HepG2 (cell line): ENCODE measurements around the gene IMPDH2. TPM values are rescaled to one million over a fixed set of nuclear protein-coding genes. Genes with fewer than 3 reads are reported as not detected.

Experiments
- ATAC-seq: fragments of 200-7000 bp; cut with Tn5 transposase; 3 replicates; pipeline ENCODE4 v1.9.1; 2020; ENCODE audit warnings: mild to moderate bottlenecking, moderate library complexity
- BruUV-seq: library from RNA; stranded (reverse); fragments of 400-500 nt; replicated peaks from 2 replicates; lab custom pipeline; 2021; lab: Mats Ljungman, UMichigan
- CTCF ChIA-PET: fragments of 300-600 bp; formaldehyde crosslinking; extraction: SDS; loops from one replicate; lab custom pipeline; 2021; ENCODE audit warnings: low total read pairs, inconsistent platforms, low intra/inter-chr PET ratio; lab: Yijun Ruan, JAX
- POLR2A ChIA-PET: fragments of 350-600 bp; sonication (Branson Sonifier 250); formaldehyde crosslinking; loops from one replicate; lab custom pipeline; 2020; ENCODE audit warnings: antibody characterized with exemption, inconsistent platforms; lab: Yijun Ruan, JAX
- DNase-seq: peaks from one replicate; pipeline ENCODE4 v3.0.0-alpha.2; 2015; ENCODE audit warnings: low spot score
- FAIRE-seq: peaks from 3 replicates; lab custom pipeline; 2011; peaks lifted over from hg19 to GRCh38; lab: Jason Lieb, UNC
- H2AFZ ChIP-seq: one replicate; pipeline ENCODE4 v1.6.1; 2011; ENCODE audit warnings: low read length, inconsistent platforms
- H3K27ac ChIP-seq: fragments of 300-600 bp; 3 replicates; pipeline ENCODE4 v1.8.0; 2011; ENCODE audit warnings: mixed run types, mild to moderate bottlenecking, mixed read lengths, low read length, inconsistent platforms; ENCODE audit not compliant: insufficient read depth; ENCODE audit errors: extremely low read length
- H3K27me3 ChIP-seq, 2 experiments: fragments of 200-600 bp in 1 of 2; 2 replicates in 1 of 2; 3 replicates in 1 of 2; pipeline versions ENCODE4 v1.6.0 to v1.8.0; 2011; ENCODE audit warnings: low read length in 2 of 2, mild to moderate bottlenecking in 2 of 2, moderate library complexity in 2 of 2, inconsistent platforms in 1 of 2; ENCODE audit not compliant: insufficient read depth in 2 of 2, control insufficient read depth in 1 of 2
- H3K36me3 ChIP-seq, 2 experiments: fragments of 200-600 bp in 1 of 2; replicated peaks in 1 of 2; 2 replicates in 1 of 2; 3 replicates in 1 of 2; pipeline versions ENCODE4 v1.5.1 to v1.8.0; 2011; ENCODE audit warnings: low read length in 2 of 2, inconsistent platforms in 1 of 2; ENCODE audit not compliant: insufficient read depth in 2 of 2, control insufficient read depth in 1 of 2
- H3K4me1 ChIP-seq: 2 replicates; pipeline ENCODE4 v1.5.1; 2012; ENCODE audit warnings: low read length, inconsistent platforms; ENCODE audit not compliant: insufficient read depth
- H3K4me2 ChIP-seq: 2 replicates; pipeline ENCODE4 v1.6.0; 2011; ENCODE audit warnings: low read depth, low read length, inconsistent platforms
- H3K4me3 ChIP-seq, 3 experiments: fragments of 200-600 bp in 1 of 3; sonication (generic), shearing (Covaris generic) in 1 of 3; replicated peaks in 1 of 3; 2 replicates each; pipeline ENCODE4 v1.5.1; 2011 to 2016; ENCODE audit warnings: low read length in 3 of 3, inconsistent platforms in 2 of 3, low read depth in 2 of 3, mild to moderate bottlenecking in 2 of 3, control low read depth in 1 of 3, mixed read lengths in 1 of 3; ENCODE audit not compliant: insufficient read depth in 1 of 3
- H3K79me2 ChIP-seq: one replicate; pipeline ENCODE4 v1.6.1; 2011; ENCODE audit warnings: low read length, inconsistent platforms; ENCODE audit not compliant: insufficient read depth
- H3K9ac ChIP-seq: 2 replicates; pipeline ENCODE4 v1.6.0; 2011; ENCODE audit warnings: mild to moderate bottlenecking, low read depth, low read length, inconsistent platforms; ENCODE audit not compliant: insufficient read depth
- H3K9me3 ChIP-seq: 2 replicates; pipeline ENCODE4 v1.5.1; 2012; ENCODE audit warnings: mild to moderate bottlenecking, low read length
- H4K20me1 ChIP-seq: 2 replicates; pipeline ENCODE4 v1.6.0; 2011; ENCODE audit warnings: inconsistent platforms, mild to moderate bottlenecking, low read length, moderate library complexity; ENCODE audit not compliant: insufficient read depth
- ARHGAP35 ChIP-seq: sonication (generic); formaldehyde crosslinking; IDR thresholded peaks from 2 replicates; pipeline ENCODE4 v1.9.0; 2022; ENCODE audit warnings: mild to moderate bottlenecking, inconsistent platforms, moderate library complexity, missing genetic modification reagents, borderline replicate concordance
- SALL1 ChIP-seq: sonication (generic); formaldehyde crosslinking; IDR thresholded peaks from 2 replicates; pipeline ENCODE4 v1.8.0; 2022; ENCODE audit warnings: mild to moderate bottlenecking, missing genetic modification reagents
- TBX3 ChIP-seq: fragments of 450-650 bp; IDR thresholded peaks from 2 replicates; pipeline ENCODE4 v1.6.1; 2017; ENCODE audit warnings: antibody characterized with exemption, mild to moderate bottlenecking, inconsistent platforms, borderline replicate concordance
- ZNF574 ChIP-seq: sonication (generic); formaldehyde crosslinking; IDR thresholded peaks from 2 replicates; pipeline ENCODE4 v1.4.0; 2020; ENCODE audit warnings: missing genetic modification reagents
- WGBS: methylation state at CpG from one replicate; pipeline ENCODE4 v1.1.6; 2017; ENCODE audit warnings: low lambda C conversion rate; 5-methylcytosine and 5-hydroxymethylcytosine counted together
- in situ Hi-C: cut with HindIII; loops from 2 replicates; pipeline ENCODE4 v1.10.0; 2017; ENCODE audit warnings: low pct_unique_long_range_greater_than_20kb; ENCODE audit not compliant: extremely low pct_ligation_motif_present
- intact Hi-C: fragments of 100-400 bp; cut with micrococcal nuclease; formaldehyde crosslinking; loops from one replicate; pipeline ENCODE4 v1.10.0; 2022; ENCODE audit not compliant: unreplicated experiment
- polyA plus RNA-seq, 8 experiments: library from polyadenylated mRNA; depleted of rRNA in 3 of 8; stranded (reverse) in 7 of 8; unstranded in 1 of 8; fragments of >200 nt; fragmentation: Illumina TruSeq in 4 of 8; extraction: Trizol in 4 of 8; gene quantifications; 2 replicates each; pipeline versions ENCODE4 v1.2.1 to v1.2.3, GENCODE V29; 2011 to 2016; ENCODE audit warnings: low read depth in 4 of 8, missing spikeins in 1 of 8, mixed read lengths in 1 of 8; ENCODE audit not compliant: insufficient read depth in 1 of 8
- total RNA-seq, 5 experiments: library from RNA; depleted of rRNA; stranded (reverse); fragments of >200 nt; fragmentation: Illumina TruSeq; extraction: Trizol; gene quantifications; 2 replicates each; pipeline ENCODE4 v1.2.3, GENCODE V29; 2016; ENCODE audit warnings: low read depth in 1 of 5
- TF ChIP-seq, protein P1 (sequence below): sonication (generic); formaldehyde crosslinking; IDR thresholded peaks from 2 replicates; pipeline ENCODE4 v1.4.0; 2020; ENCODE audit warnings: missing genetic modification reagents
- TF ChIP-seq, protein P2 (sequence below): sonication (generic); formaldehyde crosslinking; IDR thresholded peaks from 2 replicates; pipeline ENCODE4 v1.5.0; 2020; ENCODE audit warnings: mild to moderate bottlenecking, missing genetic modification reagents, moderate library complexity
- TF ChIP-seq, protein P3 (sequence below): sonication (generic); formaldehyde crosslinking; IDR thresholded peaks from 2 replicates; pipeline ENCODE4 v1.8.1; 2023; ENCODE audit warnings: mild to moderate bottlenecking, inconsistent platforms, moderate library complexity, missing genetic modification reagents, borderline replicate concordance

Gene IMPDH2
- total and polyA plus RNA-seq, 2 of the 13 experiments (the other 11 are each of a cell fraction or from before 2014, with no cell fraction given) = 248 to 260 TPM

- TF ChIP-seq, protein P1, sequence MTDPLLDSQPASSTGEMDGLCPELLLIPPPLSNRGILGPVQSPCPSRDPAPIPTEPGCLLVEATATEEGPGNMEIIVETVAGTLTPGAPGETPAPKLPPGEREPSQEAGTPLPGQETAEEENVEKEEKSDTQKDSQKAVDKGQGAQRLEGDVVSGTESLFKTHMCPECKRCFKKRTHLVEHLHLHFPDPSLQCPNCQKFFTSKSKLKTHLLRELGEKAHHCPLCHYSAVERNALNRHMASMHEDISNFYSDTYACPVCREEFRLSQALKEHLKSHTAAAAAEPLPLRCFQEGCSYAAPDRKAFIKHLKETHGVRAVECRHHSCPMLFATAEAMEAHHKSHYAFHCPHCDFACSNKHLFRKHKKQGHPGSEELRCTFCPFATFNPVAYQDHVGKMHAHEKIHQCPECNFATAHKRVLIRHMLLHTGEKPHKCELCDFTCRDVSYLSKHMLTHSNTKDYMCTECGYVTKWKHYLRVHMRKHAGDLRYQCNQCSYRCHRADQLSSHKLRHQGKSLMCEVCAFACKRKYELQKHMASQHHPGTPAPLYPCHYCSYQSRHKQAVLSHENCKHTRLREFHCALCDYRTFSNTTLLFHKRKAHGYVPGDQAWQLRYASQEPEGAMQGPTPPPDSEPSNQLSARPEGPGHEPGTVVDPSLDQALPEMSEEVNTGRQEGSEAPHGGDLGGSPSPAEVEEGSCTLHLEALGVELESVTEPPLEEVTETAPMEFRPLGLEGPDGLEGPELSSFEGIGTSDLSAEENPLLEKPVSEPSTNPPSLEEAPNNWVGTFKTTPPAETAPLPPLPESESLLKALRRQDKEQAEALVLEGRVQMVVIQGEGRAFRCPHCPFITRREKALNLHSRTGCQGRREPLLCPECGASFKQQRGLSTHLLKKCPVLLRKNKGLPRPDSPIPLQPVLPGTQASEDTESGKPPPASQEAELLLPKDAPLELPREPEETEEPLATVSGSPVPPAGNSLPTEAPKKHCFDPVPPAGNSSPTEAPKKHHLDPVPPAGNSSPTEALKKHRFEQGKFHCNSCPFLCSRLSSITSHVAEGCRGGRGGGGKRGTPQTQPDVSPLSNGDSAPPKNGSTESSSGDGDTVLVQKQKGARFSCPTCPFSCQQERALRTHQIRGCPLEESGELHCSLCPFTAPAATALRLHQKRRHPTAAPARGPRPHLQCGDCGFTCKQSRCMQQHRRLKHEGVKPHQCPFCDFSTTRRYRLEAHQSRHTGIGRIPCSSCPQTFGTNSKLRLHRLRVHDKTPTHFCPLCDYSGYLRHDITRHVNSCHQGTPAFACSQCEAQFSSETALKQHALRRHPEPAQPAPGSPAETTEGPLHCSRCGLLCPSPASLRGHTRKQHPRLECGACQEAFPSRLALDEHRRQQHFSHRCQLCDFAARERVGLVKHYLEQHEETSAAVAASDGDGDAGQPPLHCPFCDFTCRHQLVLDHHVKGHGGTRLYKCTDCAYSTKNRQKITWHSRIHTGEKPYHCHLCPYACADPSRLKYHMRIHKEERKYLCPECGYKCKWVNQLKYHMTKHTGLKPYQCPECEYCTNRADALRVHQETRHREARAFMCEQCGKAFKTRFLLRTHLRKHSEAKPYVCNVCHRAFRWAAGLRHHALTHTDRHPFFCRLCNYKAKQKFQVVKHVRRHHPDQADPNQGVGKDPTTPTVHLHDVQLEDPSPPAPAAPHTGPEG (CRISPR knock-in tag) = no peak
- TF ChIP-seq TBX3 = no peak
- TF ChIP-seq ARHGAP35 (CRISPR knock-in tag) = no peak
These were observed 31.2 kb downstream of the IMPDH2 start (continued) for GRCh38 chr3:48997714-48998637.

- Histone ChIP-seq H3K4me1 (peaks cover 53% of the 10 kb centered on the region), H3K79me2 (no peaks in the 10 kb centered on the region), H3K4me3 (no peak overlapping the region; a peak in 1 of 6 replicates), H3K4me2 (peak overlapping the region; percentile 59), H3K9ac (no peak overlapping the region), H4K20me1 (no peaks in the 10 kb centered on the region), H3K27ac (no peak overlapping the region), H3K27me3 (no peaks in the 10 kb centered on the region), H3K9me3 (no peaks in the 10 kb centered on the region), H2AFZ (no peak overlapping the region), H3K36me3 (no peaks in the 10 kb centered on the region)
- ChIA-PET CTCF (interaction anchor here (1.0 kb wide), 1 partner anchor 17 kb away, joined by 3 read pairs; no protein-coding TSS in a partner anchor), POLR2A (interaction anchor here (0.9 to 2.9 kb wide), 4 partner anchors 10 to 135 kb away, joined by 3 to 26 read pairs (median 6); partner anchors contain the start of genes IMPDH2, LAMB2, NDUFAF3 and WDR6)
- FAIRE-seq (no peak), DNase-seq (no peak), ATAC-seq (peak; percentile 76)
- WGBS = 17% methylated on average over 2 of the region's 8 CpGs
- no TSS peak for BruUV-seq
- in situ Hi-C loops = no loop called here
- intact Hi-C loops = no loop called here
- TF ChIP-seq, protein P2, sequence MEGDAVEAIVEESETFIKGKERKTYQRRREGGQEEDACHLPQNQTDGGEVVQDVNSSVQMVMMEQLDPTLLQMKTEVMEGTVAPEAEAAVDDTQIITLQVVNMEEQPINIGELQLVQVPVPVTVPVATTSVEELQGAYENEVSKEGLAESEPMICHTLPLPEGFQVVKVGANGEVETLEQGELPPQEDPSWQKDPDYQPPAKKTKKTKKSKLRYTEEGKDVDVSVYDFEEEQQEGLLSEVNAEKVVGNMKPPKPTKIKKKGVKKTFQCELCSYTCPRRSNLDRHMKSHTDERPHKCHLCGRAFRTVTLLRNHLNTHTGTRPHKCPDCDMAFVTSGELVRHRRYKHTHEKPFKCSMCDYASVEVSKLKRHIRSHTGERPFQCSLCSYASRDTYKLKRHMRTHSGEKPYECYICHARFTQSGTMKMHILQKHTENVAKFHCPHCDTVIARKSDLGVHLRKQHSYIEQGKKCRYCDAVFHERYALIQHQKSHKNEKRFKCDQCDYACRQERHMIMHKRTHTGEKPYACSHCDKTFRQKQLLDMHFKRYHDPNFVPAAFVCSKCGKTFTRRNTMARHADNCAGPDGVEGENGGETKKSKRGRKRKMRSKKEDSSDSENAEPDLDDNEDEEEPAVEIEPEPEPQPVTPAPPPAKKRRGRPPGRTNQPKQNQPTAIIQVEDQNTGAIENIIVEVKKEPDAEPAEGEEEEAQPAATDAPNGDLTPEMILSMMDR (CRISPR knock-in tag) = peak; percentile 60
- TF ChIP-seq ZNF574 = peak; percentile 74
- TF ChIP-seq, protein P3, sequence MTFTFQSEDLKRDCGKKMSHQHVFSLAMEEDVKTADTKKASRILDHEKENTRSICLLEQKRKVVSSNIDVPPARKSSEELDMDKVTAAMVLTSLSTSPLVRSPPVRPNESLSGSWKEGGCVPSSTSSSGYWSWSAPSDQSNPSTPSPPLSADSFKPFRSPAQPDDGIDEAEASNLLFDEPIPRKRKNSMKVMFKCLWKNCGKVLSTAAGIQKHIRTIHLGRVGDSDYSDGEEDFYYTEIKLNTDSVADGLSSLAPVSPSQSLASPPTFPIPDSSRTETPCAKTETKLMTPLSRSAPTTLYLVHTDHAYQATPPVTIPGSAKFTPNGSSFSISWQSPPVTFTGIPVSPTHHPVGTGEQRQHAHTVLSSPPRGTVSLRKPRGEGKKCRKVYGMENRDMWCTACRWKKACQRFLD (CRISPR knock-in tag) = no peak
- TF ChIP-seq SALL1 (CRISPR knock-in tag) = 0 out of 2 replicates have a peak, but pooled peaks have one; percentile 7
These were observed 32.0 kb downstream of the IMPDH2 start for GRCh38 chr3:48997102-48997635.
